ENCODE results near the gene F7. TPM values are rescaled to one million over a fixed set of nuclear protein-coding genes. Genes with fewer than 3 reads are reported as not detected.

F7 gene
- total RNA-seq, 6 experiments from 2014 or later, result 42.9 to 147 (median 84.2) TPM

- intact Hi-C loops (cut with DNase I), result no loop called here
- Histone ChIP-seq H3K36me3 (peaks cover 0 to 2% (median 0%) of the 10 kb centered on the region in 4 donors), H3K27ac (no peak overlapping the region), H3K27me3 (no peaks in the 10 kb centered on the region), H3K4me1 (peaks cover 0 to 14% (median 4%) of the 10 kb centered on the region in 4 donors), H3K9me3 (no peaks in the 10 kb centered on the region), H3K4me3 (no peak overlapping the region)
- DNase-seq (no peak), ATAC-seq (no peak)
- no peak for TF ChIP-seq POLR2A (IDR thresholded peaks at IDR 0.05)
- TF ChIP-seq, protein P1, sequence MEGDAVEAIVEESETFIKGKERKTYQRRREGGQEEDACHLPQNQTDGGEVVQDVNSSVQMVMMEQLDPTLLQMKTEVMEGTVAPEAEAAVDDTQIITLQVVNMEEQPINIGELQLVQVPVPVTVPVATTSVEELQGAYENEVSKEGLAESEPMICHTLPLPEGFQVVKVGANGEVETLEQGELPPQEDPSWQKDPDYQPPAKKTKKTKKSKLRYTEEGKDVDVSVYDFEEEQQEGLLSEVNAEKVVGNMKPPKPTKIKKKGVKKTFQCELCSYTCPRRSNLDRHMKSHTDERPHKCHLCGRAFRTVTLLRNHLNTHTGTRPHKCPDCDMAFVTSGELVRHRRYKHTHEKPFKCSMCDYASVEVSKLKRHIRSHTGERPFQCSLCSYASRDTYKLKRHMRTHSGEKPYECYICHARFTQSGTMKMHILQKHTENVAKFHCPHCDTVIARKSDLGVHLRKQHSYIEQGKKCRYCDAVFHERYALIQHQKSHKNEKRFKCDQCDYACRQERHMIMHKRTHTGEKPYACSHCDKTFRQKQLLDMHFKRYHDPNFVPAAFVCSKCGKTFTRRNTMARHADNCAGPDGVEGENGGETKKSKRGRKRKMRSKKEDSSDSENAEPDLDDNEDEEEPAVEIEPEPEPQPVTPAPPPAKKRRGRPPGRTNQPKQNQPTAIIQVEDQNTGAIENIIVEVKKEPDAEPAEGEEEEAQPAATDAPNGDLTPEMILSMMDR (IDR thresholded peaks at IDR 0.05), result no peak
- 100% methylated on average over 5 of the region's 7 CpGs for WGBS (ENCODE audit: insufficient coverage, low coverage, low lambda C conversion rate, missing lambda C conversion rate)
Measured at GRCh38 chr13:113119822-113120189, 14.2 kb downstream of the F7 start.

DNA sequence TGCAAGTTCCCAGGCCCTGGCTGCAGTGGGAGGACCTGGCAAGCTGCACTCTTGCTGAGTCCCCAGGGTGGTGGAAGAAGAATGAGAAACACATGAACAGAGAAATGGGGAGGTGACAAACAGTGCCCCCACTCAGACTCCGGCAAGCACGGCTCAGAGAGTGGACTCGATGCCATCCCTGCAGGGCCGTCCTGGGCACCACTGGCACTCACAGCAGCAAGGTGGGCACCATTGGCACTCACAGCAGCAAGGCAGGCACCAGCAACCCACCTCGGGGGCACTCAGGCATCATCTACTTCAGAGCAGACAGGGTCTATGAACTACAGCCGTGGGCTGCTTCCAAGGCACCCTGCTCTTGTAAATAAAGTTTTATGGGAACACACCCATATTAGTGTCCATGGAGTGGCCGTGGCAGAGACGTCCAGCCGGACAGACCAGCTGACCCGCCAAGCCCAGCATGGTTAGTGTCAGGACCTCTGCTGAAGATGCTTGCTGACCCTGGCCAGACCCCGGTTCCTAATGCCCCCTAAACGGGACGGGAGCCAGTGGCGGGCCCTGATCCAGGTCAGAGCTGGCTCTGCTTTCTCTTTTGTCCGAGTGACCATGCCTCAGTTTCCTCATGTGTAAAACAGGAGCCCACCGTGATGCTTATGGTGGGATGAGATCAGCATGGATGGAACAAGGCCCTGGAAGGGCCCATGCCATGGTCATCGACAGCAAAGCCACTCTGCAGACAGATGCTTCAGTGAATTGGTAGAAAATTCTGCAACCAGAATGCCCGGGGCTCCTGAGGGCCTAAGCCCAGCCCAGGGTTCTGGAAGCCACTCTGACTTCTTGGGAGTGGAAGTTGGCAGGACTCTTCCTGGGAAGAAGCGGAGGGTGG is 14.9 kb downstream of the F7 start:
- peak in 2 of 3 donors; percentile 44 to 52 for DNase-seq
- intact Hi-C loops (cut with DNase I), result no loop called here
- WGBS (ENCODE audit: insufficient coverage, low coverage, low lambda C conversion rate, missing lambda C conversion rate), result no CpG with 5 or more reads among the region's 19 CpGs

DNA sequence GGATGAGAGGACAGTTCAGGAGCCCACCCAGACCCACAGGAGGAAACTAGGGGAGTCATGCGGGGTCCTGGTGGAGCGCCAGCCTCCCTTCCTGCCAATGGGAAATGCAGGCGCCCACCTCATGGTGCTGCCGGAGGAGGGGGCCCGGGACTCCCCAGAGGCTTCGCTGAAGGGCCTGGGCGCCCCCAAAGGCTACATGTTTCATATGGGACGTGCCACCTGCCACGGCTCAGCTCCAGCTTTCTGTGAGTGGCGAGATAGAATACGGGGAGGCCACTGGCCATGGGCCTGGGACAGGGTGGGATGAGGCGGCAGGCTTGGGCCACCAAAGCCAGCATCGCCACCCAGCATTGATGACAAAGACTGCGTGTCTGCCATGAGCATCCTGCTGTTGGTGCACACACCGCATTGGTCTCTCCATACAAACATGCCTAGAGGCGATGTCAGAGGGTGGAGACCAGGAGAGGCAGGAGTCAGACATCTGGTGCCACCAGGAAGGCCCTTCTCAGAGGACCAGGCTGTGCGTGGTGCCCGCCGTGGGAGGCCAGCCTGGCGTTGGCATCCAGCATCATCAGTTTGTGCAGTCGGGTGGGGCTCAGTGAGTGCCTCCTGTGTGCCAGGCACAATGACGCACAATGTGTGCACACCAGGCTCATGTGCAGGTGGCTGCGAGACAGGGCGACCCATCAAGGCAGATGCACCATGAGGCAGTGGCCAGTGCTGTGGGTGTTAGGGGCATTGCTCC is 15.8 kb downstream of the F7 start:
- DNase-seq (peak in 2 of 3 donors; percentile 49 to 50), ATAC-seq (no peak)
- intact Hi-C loops (cut with DNase I), result no loop called here
- H3K27ac ChIP-seq, result peak overlapping the region in 1 of 3 donors; percentile 29
- 100% methylated on average over 1 of the region's 24 CpGs for WGBS (ENCODE audit: insufficient coverage, low coverage, low lambda C conversion rate, missing lambda C conversion rate)
- no peaks in the 10 kb centered on the region for H3K27me3 ChIP-seq
- no peaks in the 10 kb centered on the region for H3K36me3 ChIP-seq
- no peak for TF ChIP-seq POLR2A (IDR thresholded peaks at IDR 0.05)
- TF ChIP-seq, protein P1 (IDR thresholded peaks at IDR 0.05), result no peak
- H3K4me1 ChIP-seq, result peaks cover 0 to 15% (median 4%) of the 10 kb centered on the region in 4 donors
- H3K9me3 ChIP-seq, result no peaks in the 10 kb centered on the region
- H3K4me3 ChIP-seq, result no peak overlapping the region

More for the DNA sequence above, 14.9 kb downstream of the F7 start:
- no peak for TF ChIP-seq POLR2A (IDR thresholded peaks at IDR 0.05)
- TF ChIP-seq, protein P1 (IDR thresholded peaks at IDR 0.05), result no peak
- no peak for ATAC-seq
- Histone ChIP-seq H3K27me3 (no peaks in the 10 kb centered on the region), H3K4me3 (no peak overlapping the region), H3K36me3 (no peaks in the 10 kb centered on the region), H3K27ac (no peak overlapping the region), H3K4me1 (peaks cover 0 to 15% (median 4%) of the 10 kb centered on the region in 4 donors), H3K9me3 (no peaks in the 10 kb centered on the region)

GRCh38 chr13:113121928-113122471 is 16.4 kb downstream of the F7 start:
- TF ChIP-seq, protein P1 (IDR thresholded peaks at IDR 0.05), result no peak
- no peak for TF ChIP-seq POLR2A (IDR thresholded peaks at IDR 0.05)
- intact Hi-C loops (cut with DNase I), result no loop called here
- Histone ChIP-seq H3K27ac (peak overlapping the region; percentile 28 to 90 (median 29)), H3K4me1 (peaks cover 0 to 15% (median 4%) of the 10 kb centered on the region in 4 donors), H3K27me3 (no peaks in the 10 kb centered on the region), H3K36me3 (no peaks in the 10 kb centered on the region), H3K4me3 (peak overlapping the region in 2 of 3 donors; percentile 58 to 70), H3K9me3 (no peaks in the 10 kb centered on the region)
- ATAC-seq, result peak; percentile 1 to 12 (median 3)
- WGBS (ENCODE audit: insufficient coverage, low coverage, low lambda C conversion rate, missing lambda C conversion rate), result 45% methylated on average over 6 of the region's 16 CpGs
- peak in 2 of 3 donors; percentile 53 to 56 for DNase-seq
